HCT116 (cell line): ENCODE data around the gene CRIP2.

ENCODE experiments used
- CTCF ChIP-seq, 3 experiments: fragments of 200-600 bp in 1 of 3; sonication (generic) in 1 of 3; IDR thresholded peaks in 2 of 3; conservative IDR thresholded peaks in 1 of 3; 2 replicates each; pipeline ENCODE4 v1.5.1; 2012 to 2017; ENCODE audit warnings: low read depth in 2 of 3, low read length in 2 of 3, antibody characterized with exemption in 1 of 3, borderline replicate concordance in 1 of 3, control low read depth in 1 of 3, mild to moderate bottlenecking in 1 of 3, mixed read lengths in 1 of 3, mixed run types in 1 of 3, moderate library complexity in 1 of 3; ENCODE audit not compliant: insufficient read depth in 1 of 3
- POLR2A ChIP-seq: IDR thresholded peaks from 2 replicates; pipeline ENCODE4 v1.7.0; 2011; ENCODE audit warnings: borderline replicate concordance; ENCODE audit not compliant: insufficient read depth, insufficient read length; ENCODE audit errors: extremely low read depth
- REST ChIP-seq: IDR thresholded peaks from 2 replicates; pipeline ENCODE4 v1.6.1; 2012; ENCODE audit warnings: low read depth
- SIN3A ChIP-seq: IDR thresholded peaks from 2 replicates; pipeline ENCODE4 v1.6.1; 2012; ENCODE audit warnings: low read depth
- TF ChIP-seq, protein P1 (sequence below): IDR thresholded peaks from 2 replicates; pipeline ENCODE4 v1.6.1; 2012

DNA sequence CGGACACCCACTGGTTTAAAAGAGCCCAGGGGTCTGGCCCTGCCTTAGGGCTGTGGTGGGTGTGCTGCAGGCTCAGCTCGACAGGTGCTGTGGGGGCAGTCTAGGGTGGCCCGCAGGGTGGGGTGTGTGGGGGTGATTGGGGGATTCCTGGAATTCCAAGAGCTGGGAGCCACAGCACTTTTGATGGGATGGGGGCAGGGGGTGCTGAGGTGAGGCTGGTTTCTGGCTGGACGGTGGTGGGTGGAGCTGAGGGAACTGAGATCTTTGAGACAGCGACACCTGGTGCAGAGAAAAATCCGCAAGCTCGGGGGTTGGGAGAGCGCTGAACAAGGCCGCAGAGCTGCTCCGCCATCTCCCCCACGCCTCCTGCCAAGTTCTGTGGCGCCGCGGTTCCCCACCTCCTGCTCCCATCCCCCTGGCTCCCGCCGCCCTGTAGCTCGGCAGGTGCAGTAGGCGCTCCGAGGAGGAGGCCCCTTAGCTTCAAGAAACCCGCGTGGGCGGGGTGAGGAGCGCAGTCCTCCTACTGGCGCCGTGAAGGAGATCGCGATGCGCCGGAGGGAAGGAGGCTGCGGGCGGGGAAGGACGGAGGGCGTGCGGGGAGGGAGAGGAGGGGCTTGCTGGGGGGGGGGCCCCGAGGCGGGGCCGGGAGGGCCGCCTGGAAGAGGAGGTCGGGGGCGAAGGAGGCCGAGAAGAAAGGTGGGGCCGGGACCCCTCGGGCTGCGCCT, 15.1 kb downstream of the CRIP2 start:
- TF ChIP-seq, protein P1, sequence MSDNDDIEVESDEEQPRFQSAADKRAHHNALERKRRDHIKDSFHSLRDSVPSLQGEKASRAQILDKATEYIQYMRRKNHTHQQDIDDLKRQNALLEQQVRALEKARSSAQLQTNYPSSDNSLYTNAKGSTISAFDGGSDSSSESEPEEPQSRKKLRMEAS, result no peak
- TF ChIP-seq SIN3A (no peak), POLR2A (peak; percentile 36), CTCF (IDR thresholded peaks at IDR 0.05 in 2 of 3, conservative IDR thresholded peaks at IDR 0.05 in 1 of 3; ENCODE audit: borderline replicate concordance in 1 of 3, insufficient read depth in 1 of 3, low read depth in 2 of 3, low read length in 2 of 3) (peak in 2 of 3 experiments; percentile 60 to 69; a peak in 4 of 6 replicates), REST (no peak)
